SK-N-SH (cell line): ENCODE data around the gene PRLR.

ENCODE experiments used
- POLR2AphosphoS5 ChIP-seq: IDR thresholded peaks from 2 replicates; pipeline ENCODE4 v1.6.1; 2012; ENCODE audit warnings: low read depth, low read length
- RFX5 ChIP-seq: IDR thresholded peaks from 2 replicates; pipeline ENCODE4 v1.6.1; 2012; ENCODE audit warnings: mild to moderate bottlenecking, improper control_type of control experiment, low read length
- TEAD4 ChIP-seq: IDR thresholded peaks from 2 replicates; pipeline ENCODE4 v1.4.0; 2012; ENCODE audit warnings: mild to moderate bottlenecking, borderline replicate concordance; ENCODE audit not compliant: insufficient read depth
- TF ChIP-seq, protein P1 (sequence below): fragments of 200-600 bp; sonication (generic); IDR thresholded peaks from 2 replicates; pipeline ENCODE4 v1.6.1; 2017; ENCODE audit warnings: antibody characterized with exemption, mild to moderate bottlenecking, moderate library complexity

DNA sequence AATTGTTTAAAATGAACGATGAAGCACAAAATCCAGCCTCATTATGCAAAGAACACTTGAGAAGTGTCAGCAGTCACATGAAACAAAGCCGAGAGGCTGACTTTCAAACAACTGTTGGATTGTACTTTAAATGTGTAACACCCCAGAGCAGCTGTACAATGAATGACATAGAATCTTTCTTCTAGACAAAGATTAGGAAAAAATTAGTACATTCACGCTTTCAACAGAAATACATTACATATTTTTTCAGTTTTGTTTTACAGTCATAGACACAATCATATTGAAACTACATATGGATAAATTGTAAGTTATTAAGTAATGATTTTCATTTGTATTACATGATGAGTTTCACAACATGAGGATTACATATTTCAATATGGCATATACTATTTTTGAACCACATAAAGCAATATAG lies 171.9 kb downstream of the PRLR start:
- no peak for TF ChIP-seq TEAD4
- TF ChIP-seq, protein P1, sequence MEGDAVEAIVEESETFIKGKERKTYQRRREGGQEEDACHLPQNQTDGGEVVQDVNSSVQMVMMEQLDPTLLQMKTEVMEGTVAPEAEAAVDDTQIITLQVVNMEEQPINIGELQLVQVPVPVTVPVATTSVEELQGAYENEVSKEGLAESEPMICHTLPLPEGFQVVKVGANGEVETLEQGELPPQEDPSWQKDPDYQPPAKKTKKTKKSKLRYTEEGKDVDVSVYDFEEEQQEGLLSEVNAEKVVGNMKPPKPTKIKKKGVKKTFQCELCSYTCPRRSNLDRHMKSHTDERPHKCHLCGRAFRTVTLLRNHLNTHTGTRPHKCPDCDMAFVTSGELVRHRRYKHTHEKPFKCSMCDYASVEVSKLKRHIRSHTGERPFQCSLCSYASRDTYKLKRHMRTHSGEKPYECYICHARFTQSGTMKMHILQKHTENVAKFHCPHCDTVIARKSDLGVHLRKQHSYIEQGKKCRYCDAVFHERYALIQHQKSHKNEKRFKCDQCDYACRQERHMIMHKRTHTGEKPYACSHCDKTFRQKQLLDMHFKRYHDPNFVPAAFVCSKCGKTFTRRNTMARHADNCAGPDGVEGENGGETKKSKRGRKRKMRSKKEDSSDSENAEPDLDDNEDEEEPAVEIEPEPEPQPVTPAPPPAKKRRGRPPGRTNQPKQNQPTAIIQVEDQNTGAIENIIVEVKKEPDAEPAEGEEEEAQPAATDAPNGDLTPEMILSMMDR = no peak
- no peak for TF ChIP-seq POLR2AphosphoS5
- TF ChIP-seq RFX5 = no peak
